Astrocyte of the cerebellum (primary cell): ENCODE measurements around the gene MCFD2.

Experiments
- DNase-seq: peaks from one replicate; pipeline ENCODE4 v3.0.0-alpha.2; 2011; ENCODE audit warnings: low read depth
- H3K4me3 ChIP-seq: 2 replicates; pipeline ENCODE4 v1.5.1; 2011; ENCODE audit warnings: mild to moderate bottlenecking, low read depth, low read length, moderate library complexity
- in situ Hi-C: cut with HindIII; loops from 2 replicates; pipeline ENCODE4 v1.10.0; 2017; ENCODE audit warnings: low sequenced_read_pairs
- TF ChIP-seq, protein P1 (sequence below): IDR thresholded peaks from 2 replicates; pipeline ENCODE4 v1.5.1; 2012; ENCODE audit warnings: low read length, low read depth, moderate library complexity, mild to moderate bottlenecking; ENCODE audit errors: missing control alignments

The MCFD2 gene

DNA sequence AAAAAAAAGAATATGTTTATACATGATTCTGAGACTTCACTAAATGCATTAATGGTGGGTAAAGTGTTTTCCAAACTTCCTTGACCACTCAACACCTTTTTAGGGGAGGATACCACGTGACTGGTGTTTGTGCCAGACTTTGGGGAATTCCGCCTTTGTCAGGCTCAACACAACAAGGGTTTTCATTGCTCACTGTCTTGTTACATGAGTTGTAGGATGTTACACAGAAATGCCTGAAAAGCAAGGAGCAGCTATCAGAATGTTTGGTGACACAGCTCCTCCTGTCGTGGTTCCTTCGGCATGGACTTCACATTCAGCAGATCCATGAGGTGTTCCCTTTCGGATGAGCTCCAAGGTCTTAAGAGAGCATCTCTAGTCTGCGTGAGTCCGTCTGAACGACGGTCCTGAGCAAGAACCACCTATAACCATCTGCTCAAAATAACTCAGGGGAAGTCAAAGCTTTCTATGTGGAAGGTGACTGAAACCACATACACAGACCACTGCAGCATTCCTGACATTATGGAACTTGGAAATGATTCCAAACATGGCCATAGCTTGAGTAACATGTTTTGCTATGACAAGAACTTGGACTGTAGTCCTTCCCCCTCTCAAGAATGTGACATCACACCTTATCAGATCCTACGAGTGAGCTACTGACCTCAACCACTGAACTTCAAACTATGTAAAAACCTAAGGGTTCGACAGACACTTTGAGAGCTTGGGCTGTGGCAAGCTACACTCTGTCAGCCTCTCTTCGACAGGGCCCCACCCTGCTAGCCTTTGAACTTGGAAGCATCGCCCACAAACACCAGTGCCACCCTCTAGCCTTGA lies 57.5 kb downstream of the MCFD2 start:
- in situ Hi-C loops = no loop called here
- TF ChIP-seq, protein P1, sequence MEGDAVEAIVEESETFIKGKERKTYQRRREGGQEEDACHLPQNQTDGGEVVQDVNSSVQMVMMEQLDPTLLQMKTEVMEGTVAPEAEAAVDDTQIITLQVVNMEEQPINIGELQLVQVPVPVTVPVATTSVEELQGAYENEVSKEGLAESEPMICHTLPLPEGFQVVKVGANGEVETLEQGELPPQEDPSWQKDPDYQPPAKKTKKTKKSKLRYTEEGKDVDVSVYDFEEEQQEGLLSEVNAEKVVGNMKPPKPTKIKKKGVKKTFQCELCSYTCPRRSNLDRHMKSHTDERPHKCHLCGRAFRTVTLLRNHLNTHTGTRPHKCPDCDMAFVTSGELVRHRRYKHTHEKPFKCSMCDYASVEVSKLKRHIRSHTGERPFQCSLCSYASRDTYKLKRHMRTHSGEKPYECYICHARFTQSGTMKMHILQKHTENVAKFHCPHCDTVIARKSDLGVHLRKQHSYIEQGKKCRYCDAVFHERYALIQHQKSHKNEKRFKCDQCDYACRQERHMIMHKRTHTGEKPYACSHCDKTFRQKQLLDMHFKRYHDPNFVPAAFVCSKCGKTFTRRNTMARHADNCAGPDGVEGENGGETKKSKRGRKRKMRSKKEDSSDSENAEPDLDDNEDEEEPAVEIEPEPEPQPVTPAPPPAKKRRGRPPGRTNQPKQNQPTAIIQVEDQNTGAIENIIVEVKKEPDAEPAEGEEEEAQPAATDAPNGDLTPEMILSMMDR = no peak
- no peak overlapping the region for H3K4me3 ChIP-seq
- DNase-seq = peak; percentile 82

DNA sequence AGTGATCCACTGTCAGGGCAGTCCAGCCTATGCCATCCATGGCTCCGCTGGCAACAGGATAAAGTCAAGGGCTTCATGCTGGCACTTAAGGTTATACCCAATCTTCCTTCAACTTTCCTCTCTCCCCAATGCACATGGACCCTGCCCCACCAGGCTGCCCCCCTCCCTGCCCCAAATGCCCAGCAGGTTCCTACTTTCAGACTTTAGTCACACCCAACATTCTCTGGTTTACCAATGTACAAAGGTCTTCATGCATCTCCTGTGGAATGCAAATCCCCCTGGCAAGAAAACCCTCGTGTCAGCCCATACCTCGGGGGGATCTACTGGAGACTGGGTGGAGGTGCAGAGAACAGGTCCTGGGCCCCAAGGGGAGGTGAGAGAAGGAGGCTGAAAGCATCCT lies 59.3 kb downstream of the MCFD2 start:
- TF ChIP-seq, protein P1 = no peak
- in situ Hi-C loops = no loop called here
- DNase-seq = no peak
- no peak overlapping the region for H3K4me3 ChIP-seq

DNA sequence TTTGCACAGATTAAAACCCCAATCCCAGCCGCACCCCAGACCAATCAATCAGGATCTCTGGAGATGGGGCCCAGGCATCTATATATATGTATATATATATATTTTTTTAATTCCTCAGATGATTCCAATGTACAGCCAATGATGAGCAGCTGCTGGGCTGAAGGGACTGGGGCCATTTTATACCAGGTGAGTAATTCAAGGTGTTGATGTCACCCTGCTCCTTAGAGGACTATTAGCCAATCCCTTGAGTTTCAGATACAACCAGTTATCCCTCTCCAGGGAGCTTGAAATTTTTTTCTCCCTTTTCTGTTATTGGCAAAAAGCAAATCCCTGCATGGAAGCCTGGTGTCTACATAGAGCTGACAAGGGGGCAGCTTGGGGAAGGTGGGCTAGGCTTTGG lies 59.8 kb downstream of the MCFD2 start:
- TF ChIP-seq, protein P1 = no peak
- in situ Hi-C loops = no loop called here
- DNase-seq = no peak
- H3K4me3 ChIP-seq = no peak overlapping the region

DNA sequence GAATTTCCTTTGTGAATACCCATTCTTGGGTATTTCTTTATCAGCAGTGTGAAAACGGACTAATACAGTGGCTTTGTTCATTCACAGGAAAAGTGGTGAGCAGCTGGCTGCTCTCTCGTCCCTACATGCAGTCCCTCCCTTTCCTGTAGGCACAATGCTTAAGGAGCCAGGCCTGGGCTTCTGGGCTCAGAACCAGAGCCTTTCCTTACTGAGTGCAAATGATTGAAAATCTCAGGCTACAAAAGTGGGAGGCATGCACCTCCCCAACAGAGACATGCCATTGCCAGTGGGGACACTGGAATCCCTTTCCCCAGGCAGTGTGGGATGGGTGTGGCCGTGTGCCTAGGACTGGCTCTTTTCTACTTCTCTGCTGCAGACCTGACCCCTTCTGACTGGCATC lies 61.3 kb downstream of the MCFD2 start:
- H3K4me3 ChIP-seq = no peak overlapping the region
- TF ChIP-seq, protein P1 = no peak
- no peak for DNase-seq
- in situ Hi-C loops = no loop called here

- in situ Hi-C loops = no loop called here
- no peak for DNase-seq
- no peak overlapping the region for H3K4me3 ChIP-seq
- TF ChIP-seq, protein P1 = no peak
These were observed 63.0 kb downstream of the MCFD2 start for GRCh38 chr2:46852598-46852997.

GRCh38 chr2:46852124-46852523 lies 63.5 kb downstream of the MCFD2 start:
- H3K4me3 ChIP-seq = no peak overlapping the region
- TF ChIP-seq, protein P1 = no peak
- DNase-seq = no peak
- in situ Hi-C loops = no loop called here
